Stimulated activated naive CD4-positive, alpha-beta T cell treated with Interleukin-2 at 50 U/mL for 16 hours (primary cell): ENCODE data around the gene ZNG1A.
"Not testable (repeated sequence)": the region's sequence is repeated elsewhere in the genome, so short reads cannot be mapped to it uniquely, and the experiment has no call there.

Experiments used
- DNase-seq: peaks from one replicate; lab custom pipeline; 2025; lab: John Stamatoyannopoulos, UW

The ZNG1A gene

DNA sequence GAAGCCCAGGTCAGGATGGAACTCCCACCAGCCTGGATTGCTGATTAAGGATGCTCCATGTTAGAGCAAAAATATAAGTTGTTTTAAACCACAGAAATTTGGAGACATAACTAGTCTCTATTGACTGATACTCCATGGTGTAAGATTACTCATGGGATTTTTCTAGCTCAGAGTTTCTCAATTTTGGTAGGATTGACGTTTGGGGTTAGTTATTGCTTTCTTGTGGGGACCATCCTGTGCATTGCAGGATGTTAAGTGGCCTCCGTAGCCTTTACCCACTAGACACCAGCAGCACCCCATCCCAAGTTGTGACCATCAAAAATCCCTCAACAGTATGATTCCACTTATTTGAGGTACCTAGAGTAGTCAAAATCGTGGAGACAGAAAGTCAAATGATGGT lies 80.1 kb downstream of the ZNG1A start:
- DNase-seq = not testable (repeated sequence)

DNA sequence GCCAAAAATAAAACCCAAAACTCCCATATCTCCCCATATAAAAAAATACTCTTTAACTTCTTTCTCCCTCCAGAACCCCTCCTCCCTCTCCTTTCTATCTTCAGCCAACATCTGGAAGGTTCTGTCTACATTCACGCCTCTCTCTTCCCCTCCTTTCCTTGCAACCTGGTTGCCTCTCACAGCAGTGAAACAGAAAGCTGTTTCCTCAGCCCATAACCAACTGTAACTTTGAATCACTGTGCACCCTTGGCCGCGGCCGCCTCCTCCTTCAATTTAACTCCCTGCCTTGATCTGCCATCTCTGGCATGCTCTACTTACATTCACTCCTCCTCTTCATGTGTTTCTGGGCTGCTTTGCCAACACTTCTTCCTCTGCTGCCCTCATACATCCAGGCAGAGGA lies 83.9 kb downstream of the ZNG1A start:
- not testable (repeated sequence) for DNase-seq

DNA sequence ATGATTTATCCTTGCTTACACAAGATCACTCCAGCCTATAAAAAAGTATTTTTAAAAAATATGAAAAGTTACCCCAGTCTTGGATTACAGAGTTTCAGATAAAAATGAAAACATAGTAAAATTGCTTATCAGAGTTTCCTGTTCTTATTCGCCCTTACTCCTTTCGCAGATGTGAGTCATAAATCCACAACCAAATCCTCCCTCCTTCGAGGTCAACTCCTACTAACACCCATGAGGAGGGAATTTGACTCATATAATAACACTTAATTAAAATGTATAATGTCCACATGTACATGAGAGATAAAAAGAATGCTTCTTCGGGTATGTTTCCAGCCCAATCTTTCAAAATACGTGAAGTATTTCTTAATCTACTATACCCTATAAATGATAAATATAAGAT lies 84.5 kb downstream of the ZNG1A start:
- DNase-seq = not testable (repeated sequence)

DNA sequence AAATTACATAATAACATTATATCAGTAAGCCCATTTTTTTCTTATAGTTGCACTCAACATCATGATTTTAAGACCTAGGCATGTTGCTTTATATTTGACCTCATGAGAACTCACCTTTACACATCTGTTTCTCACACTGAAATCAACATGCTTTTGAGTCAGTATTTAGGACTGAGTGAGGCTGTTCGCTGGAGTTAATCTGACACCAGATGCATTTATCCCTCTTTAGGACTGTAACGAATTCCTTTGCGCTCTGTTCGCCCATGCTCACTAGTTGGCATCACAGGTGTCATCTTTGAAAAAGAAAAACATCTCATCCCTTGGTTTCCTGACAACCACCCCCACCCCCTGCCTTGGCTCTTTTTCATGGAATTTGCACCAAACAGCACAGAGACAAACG lies 84.9 kb downstream of the ZNG1A start:
- not testable (repeated sequence) for DNase-seq

DNA sequence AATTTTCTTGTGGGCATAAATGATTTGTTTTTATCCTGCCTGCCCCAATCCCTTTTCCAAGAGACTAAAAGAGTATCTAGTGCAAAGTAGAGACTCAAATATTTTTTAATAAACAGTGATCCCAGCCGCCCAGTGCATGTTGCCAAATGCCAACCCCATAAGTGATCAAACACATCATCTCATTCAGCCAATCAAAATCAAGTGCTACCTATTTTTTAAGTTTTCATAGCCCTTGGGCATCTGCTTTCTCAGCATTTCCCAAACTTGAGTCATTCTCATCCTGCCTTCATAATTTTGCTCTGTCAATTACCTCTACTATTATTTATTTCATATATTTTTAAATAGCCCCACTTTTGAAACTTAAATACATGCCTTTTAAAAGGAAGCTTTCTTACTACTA lies 88.0 kb downstream of the ZNG1A start:
- DNase-seq = not testable (repeated sequence)

DNA sequence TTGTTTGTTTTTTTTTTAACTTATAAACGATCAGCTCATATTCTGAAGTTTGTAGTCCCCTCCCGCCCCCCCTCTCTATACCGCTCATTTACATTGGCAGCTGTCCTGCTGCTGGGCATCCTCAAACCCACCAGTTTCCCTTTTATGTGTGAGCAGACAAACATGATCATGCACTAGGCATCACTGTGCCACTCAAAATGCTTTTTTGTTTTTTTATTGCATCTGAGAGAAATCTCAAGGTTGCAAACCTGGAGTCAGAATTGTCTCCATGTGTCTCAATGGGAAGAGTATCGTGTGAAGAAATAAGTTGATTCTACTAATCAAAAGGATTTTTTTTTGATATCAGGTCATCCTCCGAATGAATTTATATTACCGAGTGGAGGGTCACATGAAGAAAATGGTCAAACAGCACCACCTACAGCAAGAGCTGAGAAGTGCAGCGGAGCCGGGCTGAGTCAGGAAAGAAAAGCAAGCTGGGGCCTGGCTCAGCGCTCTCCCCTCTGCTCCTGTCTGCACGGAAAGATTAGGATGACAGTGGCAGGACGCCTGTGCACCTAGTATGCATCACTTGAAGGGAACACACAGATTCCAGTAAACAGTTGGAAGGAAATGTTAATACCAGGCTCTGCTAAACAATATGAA lies 90.3 kb downstream of the ZNG1A start:
- DNase-seq = not testable (repeated sequence)

DNA sequence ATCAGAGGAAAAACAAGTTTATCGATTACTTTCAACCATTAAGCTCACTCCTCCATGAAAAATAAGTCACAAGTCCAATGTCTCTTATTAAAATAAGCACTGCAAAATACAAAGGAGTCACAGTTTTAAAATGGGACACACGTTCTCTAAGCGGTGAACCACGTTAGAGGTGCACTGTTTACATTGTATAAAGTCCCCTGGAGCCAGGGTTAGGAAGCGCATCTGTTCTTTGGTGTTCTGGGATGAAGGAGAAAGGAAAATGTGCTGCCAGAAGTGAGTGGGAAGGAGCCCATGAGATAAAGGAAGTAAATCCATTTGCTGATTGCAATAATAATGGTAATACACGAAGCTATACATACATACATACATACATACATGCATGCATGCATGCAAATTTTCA lies 91.0 kb downstream of the ZNG1A start:
- not testable (repeated sequence) for DNase-seq

DNA sequence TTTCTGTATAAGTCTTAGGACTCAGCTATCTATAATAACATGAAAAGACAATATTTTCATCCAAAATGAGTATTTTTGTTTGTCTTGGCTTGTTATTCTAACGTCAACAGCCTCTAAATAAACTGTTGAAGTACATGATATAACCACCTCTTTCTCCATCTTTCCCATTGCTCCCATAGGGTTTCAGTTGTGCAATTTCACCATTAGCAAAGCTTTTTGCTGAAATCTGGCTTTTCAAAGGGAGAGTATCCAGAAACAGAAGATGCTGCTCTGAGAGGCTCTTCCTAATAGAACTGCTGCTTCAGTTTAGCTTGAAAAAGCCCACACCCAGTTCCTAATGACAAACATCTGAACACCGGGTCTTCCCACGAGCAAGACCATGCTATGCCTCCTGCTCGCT lies 91.8 kb downstream of the ZNG1A start:
- not testable (repeated sequence) for DNase-seq

DNA sequence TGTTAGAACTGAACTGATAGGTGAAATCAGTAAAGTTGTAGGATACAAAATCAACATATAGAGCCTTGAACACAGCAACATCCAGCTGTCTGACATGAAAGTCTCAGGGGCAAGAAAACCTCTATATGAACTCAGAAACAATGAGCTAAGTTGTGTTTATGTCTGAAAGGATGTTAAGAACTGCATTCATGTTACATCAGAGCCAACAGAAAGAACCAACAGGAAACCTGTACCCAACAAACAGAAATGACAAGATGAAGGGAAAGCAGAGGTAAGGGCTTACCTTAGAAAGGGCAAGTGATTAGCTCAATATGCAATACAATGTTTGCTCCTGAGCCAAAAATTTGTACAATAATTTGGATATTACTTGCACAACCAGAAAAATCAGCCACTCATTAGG lies 92.2 kb downstream of the ZNG1A start:
- not testable (repeated sequence) for DNase-seq

DNA sequence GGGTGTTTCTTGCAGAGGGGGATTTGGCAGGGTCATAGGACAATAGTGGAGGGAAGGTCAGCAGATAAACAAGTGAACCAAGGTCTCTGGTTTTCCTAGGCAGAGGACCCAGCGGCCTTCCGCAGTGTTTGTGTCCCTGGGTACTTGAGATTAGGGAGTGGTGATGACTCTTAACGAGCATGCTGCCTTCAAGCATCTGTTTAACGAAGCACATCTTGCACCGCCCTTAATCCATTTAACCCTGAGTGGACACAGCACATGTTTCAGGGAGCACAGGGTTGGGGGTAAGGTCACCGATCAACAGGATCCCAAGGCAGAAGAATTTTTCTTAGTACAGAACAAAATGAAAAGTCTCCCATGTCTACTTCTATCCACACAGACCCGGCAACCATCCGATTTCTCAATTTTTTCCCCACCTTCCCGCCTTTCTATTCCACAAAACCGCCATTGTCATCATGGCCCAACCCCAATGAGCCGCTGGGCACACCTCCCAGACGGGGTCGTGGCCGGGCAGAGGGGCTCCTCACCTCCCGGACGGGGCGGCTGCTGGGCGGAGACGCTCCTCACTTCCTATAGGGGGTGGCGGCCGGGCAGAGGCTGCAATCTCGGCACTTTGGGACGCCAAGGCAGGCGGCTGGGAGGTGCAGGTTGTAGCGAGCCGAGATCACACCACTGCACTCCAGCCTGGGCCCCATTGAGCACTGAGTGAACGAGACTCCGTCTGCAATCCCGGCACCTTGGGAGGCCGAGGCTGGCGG lies 95.7 kb downstream of the ZNG1A start:
- not testable (repeated sequence) for DNase-seq

DNA sequence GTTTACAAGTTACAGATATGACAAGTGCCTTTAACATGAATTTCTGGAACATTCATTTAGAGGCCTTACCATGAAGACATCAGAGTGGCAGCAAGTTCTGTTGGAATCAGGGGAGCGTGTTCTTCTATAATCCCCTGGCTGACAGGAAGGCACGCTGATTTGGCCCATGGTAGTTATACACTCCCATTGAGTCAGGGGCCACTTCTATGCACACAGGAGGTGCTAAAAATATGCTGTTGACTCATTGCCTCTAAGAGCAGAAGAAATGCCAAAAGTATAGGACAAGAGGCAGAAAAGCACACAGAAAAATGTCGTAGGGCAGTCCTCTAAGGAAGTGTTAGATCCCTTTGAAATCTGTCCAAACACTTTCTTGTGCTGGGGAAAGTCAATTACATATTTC lies 100.5 kb downstream of the ZNG1A start:
- DNase-seq = not testable (repeated sequence)

DNA sequence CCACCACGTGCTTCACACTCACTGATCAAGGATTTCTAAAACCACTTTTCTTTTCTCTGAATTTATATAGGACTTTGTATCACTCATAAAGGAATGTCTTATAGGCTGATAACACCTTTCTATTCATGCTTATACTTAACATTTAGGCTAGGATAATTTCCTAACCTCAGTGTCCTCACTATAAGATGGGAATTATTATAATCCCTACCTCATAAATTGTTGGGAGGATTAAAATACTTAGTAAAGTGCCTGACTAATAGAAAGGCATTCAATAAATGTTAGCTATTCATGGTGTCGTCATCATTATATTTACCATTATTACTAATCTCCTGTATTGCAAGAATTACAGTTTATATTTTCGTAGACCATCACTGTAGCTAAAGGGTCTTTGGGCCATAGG lies 102.5 kb downstream of the ZNG1A start:
- DNase-seq = not testable (repeated sequence)

DNA sequence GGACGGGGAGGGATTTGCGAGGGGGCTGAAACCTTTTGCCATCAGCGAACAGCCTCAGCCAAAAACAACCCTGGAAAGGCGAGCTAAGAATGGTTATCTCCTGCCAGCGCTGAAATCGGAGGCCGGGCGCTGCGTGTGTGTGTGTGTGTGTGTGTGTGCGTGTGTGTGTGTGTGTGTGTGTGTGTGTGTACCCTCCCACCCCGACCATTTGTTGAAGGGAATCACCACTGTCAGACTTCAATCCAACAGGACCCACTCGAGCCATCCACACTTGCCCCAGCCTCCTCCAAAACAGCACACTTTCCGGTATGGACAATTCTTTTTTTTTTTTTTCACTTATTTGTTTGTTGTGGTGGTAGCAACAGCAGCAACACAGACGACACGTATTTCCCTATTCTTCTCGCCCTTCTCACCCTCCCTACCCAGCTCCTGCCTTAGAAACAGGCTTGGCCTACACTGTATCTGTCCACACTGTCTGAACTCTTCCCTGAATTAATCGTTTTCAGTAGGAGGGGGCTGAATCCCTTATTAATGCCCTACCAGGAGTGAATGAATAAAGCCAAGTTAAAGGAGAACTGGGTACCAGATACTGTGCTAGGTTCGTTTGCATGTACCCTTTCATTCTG lies 104.8 kb downstream of the ZNG1A start:
- not testable (repeated sequence) for DNase-seq

DNA sequence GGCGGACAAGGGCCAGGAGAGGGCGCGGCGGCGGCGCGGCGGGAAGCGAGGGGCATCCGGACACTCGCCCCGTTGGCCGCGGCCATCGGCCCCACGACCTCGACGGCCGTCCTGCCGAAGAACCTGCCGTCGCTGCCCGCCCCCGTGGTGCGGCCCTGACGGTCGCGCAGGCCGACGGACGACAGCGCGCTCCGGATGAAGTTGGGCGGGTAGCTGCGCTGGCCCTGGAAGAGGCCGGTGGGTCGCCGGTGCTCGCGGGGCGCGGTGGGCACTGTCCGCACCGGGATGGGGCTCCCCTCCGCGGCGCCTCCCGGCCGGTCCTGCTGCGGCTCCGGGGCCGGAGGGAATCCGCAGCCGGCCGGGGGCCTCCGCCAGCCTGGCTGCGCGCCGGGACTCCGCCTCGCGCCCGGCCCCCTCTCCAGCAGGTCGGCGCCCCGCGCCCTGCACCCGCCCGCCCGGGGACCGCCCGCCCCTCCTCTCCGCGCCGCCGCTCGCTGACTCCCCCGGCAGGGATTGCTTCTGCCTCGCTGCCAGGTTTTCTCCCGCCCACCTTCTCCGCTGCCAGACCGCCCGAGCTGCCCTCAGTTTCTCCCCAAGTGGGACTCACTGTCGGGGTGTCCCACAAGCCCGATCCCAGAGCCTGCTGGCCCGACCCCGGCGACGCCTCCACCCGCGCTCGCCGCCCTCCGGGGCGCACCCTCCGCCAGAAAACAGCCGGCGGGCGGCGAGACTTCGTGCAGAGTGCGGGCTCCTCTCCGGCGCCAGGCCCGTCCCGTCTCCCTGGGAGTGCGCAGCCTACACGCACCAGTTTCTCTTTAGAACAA lies 105.6 kb downstream of the ZNG1A start:
- DNase-seq = peak; percentile 5
